Activated CD4-positive, alpha-beta memory T cell treated with anti-CD3 and anti-CD28 coated beads, Interleukin-2, amount 10 ng/mL, durations not matched to agents 7 days and 5 days (primary cell): Measurements from ENCODE around the gene WDR38. TPM values are rescaled to one million over a fixed set of nuclear protein-coding genes. Genes with fewer than 3 reads are reported as not detected.

Experiments
- CTCF ChIA-PET: fragments of 350-600 bp; sonication (Branson Sonifier 250); formaldehyde crosslinking; loops from one replicate; lab custom pipeline; 2021; ENCODE audit warnings: antibody characterized with exemption, inconsistent platforms; lab: Charles Lee
- POLR2A ChIA-PET: fragments of 350-600 bp; sonication (Branson Sonifier 250); formaldehyde crosslinking; loops from one replicate; lab custom pipeline; 2021; ENCODE audit warnings: antibody characterized with exemption; lab: Charles Lee
- DNase-seq: peaks from one replicate; pipeline ENCODE4 v3.0.0-alpha.2; 2020
- H3K27ac Mint-ChIP-seq: one replicate; pipeline ENCODE4 v1.8.0; 2021; ENCODE audit warnings: mild to moderate bottlenecking, mixed read lengths
- H3K27me3 Mint-ChIP-seq: one replicate; pipeline ENCODE4 v1.8.0; 2021; ENCODE audit warnings: mixed read lengths
- H3K36me3 Mint-ChIP-seq: one replicate; pipeline ENCODE4 v1.8.0; 2021; ENCODE audit warnings: low read depth, mixed read lengths
- H3K4me1 Mint-ChIP-seq: one replicate; pipeline ENCODE4 v1.8.0; 2021; ENCODE audit warnings: mixed read lengths
- H3K4me3 Mint-ChIP-seq: one replicate; pipeline ENCODE4 v1.8.0; 2021; ENCODE audit warnings: mild to moderate bottlenecking, mixed read lengths
- H3K9me3 Mint-ChIP-seq: one replicate; pipeline ENCODE4 v1.8.0; 2021; ENCODE audit warnings: mixed read lengths
- total RNA-seq, 2 experiments: library from RNA; stranded (reverse); gene quantifications; one replicate each; pipeline ENCODE4 v1.2.3, GENCODE V29; 2021

WDR38 gene
- total RNA-seq, 2 experiments from 2014 or later, result not detected

- H3K36me3 Mint-ChIP-seq, result peaks cover 53% of the 10 kb centered on the region
- H3K9me3 Mint-ChIP-seq, result no peaks in the 10 kb centered on the region
- ChIA-PET POLR2A (interaction anchor here (0.9 to 7.5 kb wide), 4 partner anchors 9 to 24 kb away, joined by 3 to 53 read pairs (median 7); no protein-coding TSS in a partner anchor), CTCF (interaction anchor here (1.3 to 1.4 kb wide), 2 partner anchors 26 to 265 kb away, joined by 3 read pairs; partner anchors contain the start of gene WDR38)
- no peak for DNase-seq
- no peak overlapping the region for H3K4me3 Mint-ChIP-seq
- no peaks in the 10 kb centered on the region for H3K27me3 Mint-ChIP-seq
- H3K27ac Mint-ChIP-seq, result no peak overlapping the region
- peaks cover 9% of the 10 kb centered on the region for H3K4me1 Mint-ChIP-seq
Measured at GRCh38 chr9:124879226-124879625, 26.0 kb downstream of the WDR38 start.

GRCh38 chr9:124880501-124880900 lies 27.2 kb downstream of the WDR38 start:
- no peak for DNase-seq
- Mint-ChIP-seq H3K27ac (no peak overlapping the region), H3K4me3 (no peak overlapping the region), H3K4me1 (peaks cover 3% of the 10 kb centered on the region), H3K9me3 (no peaks in the 10 kb centered on the region), H3K27me3 (no peaks in the 10 kb centered on the region), H3K36me3 (peaks cover 50% of the 10 kb centered on the region)
- ChIA-PET POLR2A (interaction anchor here (0.6 to 7.5 kb wide), 4 partner anchors 10 to 452 kb away, joined by 3 to 53 read pairs (median 8); no protein-coding TSS in a partner anchor), CTCF (interaction anchor here (1.4 kb wide), 1 partner anchor 263 kb away, joined by 3 read pairs; no protein-coding TSS in a partner anchor)

GRCh38 chr9:124881138-124881743 lies 28.0 kb downstream of the WDR38 start:
- no peak overlapping the region for H3K27ac Mint-ChIP-seq
- POLR2A ChIA-PET, result interaction anchor here (1.8 to 7.5 kb wide), 3 partner anchors 11 to 20 kb away, joined by 6 to 53 read pairs (median 9); no protein-coding TSS in a partner anchor

GRCh38 chr9:124882231-124882630 lies 29.0 kb downstream of the WDR38 start:
- no peak overlapping the region for H3K4me3 Mint-ChIP-seq
- DNase-seq, result no peak
- H3K4me1 Mint-ChIP-seq, result no peaks in the 10 kb centered on the region
- no peaks in the 10 kb centered on the region for H3K9me3 Mint-ChIP-seq
- H3K36me3 Mint-ChIP-seq, result peaks cover 47% of the 10 kb centered on the region
- POLR2A ChIA-PET, result interaction anchor here (1.8 to 7.5 kb wide), 3 partner anchors 11 to 21 kb away, joined by 6 to 53 read pairs (median 9); no protein-coding TSS in a partner anchor
- CTCF ChIA-PET, result no interaction called here
- no peaks in the 10 kb centered on the region for H3K27me3 Mint-ChIP-seq
- H3K27ac Mint-ChIP-seq, result no peak overlapping the region

More at GRCh38 chr9:124881138-124881743, 28.0 kb downstream of the WDR38 start:
- DNase-seq, result no peak
- peaks cover 3% of the 10 kb centered on the region for H3K4me1 Mint-ChIP-seq
- H3K36me3 Mint-ChIP-seq, result peaks cover 50% of the 10 kb centered on the region
- no peak overlapping the region for H3K4me3 Mint-ChIP-seq
- CTCF ChIA-PET, result no interaction called here
- H3K9me3 Mint-ChIP-seq, result no peaks in the 10 kb centered on the region
- H3K27me3 Mint-ChIP-seq, result no peaks in the 10 kb centered on the region

GRCh38 chr9:124884376-124884775 lies 31.1 kb downstream of the WDR38 start:
- CTCF ChIA-PET, result interaction anchor here (1.5 kb wide), 1 partner anchor 31 kb away, joined by 4 read pairs; the partner anchor contains the start of gene WDR38
- POLR2A ChIA-PET, result interaction anchor here (1.4 to 7.5 kb wide), 2 partner anchors 14 to 23 kb away, joined by 3 to 53 read pairs; partner anchors contain the start of gene RPL35
- no peaks in the 10 kb centered on the region for H3K4me1 Mint-ChIP-seq
- H3K4me3 Mint-ChIP-seq, result no peak overlapping the region
- peaks cover 35% of the 10 kb centered on the region for H3K36me3 Mint-ChIP-seq
- no peaks in the 10 kb centered on the region for H3K9me3 Mint-ChIP-seq
- no peak for DNase-seq
- H3K27me3 Mint-ChIP-seq, result no peaks in the 10 kb centered on the region
- no peak overlapping the region for H3K27ac Mint-ChIP-seq

GRCh38 chr9:124885551-124885950 lies 32.3 kb downstream of the WDR38 start:
- Mint-ChIP-seq H3K4me1 (no peaks in the 10 kb centered on the region), H3K9me3 (no peaks in the 10 kb centered on the region), H3K4me3 (no peak overlapping the region), H3K27me3 (no peaks in the 10 kb centered on the region), H3K36me3 (peaks cover 40% of the 10 kb centered on the region), H3K27ac (no peak overlapping the region)
- POLR2A ChIA-PET, result interaction anchor here (0.6 kb wide), 1 partner anchor 159 kb away, joined by 3 read pairs; no protein-coding TSS in a partner anchor
- no peak for DNase-seq
- CTCF ChIA-PET, result interaction anchor here (1.5 kb wide), 1 partner anchor 33 kb away, joined by 4 read pairs; the partner anchor contains the start of gene WDR38

DNA sequence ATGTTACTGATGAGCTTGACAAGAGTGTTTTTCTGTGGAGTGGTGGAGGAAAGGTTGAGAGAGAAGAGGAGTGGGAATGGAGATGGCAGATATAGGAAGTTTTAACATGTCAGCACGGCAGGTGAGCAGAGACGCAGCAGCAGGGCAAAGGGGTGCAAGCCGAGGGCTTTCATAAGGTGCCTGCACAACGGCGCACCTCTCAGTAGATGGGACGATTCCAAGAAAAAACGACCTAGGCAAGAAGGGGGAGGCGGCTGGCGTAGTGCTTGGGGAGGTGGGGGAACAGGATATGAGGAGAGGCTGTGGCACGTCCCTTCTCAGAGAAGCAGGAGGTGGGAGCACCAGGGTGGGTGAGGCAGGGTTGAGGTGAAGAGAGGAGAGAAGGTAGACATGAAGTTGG lies 33.2 kb downstream of the WDR38 start:
- Mint-ChIP-seq H3K9me3 (no peaks in the 10 kb centered on the region), H3K27ac (peak overlapping the region; percentile 3), H3K36me3 (peaks cover 46% of the 10 kb centered on the region), H3K4me1 (no peaks in the 10 kb centered on the region), H3K27me3 (no peaks in the 10 kb centered on the region), H3K4me3 (no peak overlapping the region)
- DNase-seq, result no peak
- CTCF ChIA-PET, result no interaction called here
- POLR2A ChIA-PET, result no interaction called here

DNA sequence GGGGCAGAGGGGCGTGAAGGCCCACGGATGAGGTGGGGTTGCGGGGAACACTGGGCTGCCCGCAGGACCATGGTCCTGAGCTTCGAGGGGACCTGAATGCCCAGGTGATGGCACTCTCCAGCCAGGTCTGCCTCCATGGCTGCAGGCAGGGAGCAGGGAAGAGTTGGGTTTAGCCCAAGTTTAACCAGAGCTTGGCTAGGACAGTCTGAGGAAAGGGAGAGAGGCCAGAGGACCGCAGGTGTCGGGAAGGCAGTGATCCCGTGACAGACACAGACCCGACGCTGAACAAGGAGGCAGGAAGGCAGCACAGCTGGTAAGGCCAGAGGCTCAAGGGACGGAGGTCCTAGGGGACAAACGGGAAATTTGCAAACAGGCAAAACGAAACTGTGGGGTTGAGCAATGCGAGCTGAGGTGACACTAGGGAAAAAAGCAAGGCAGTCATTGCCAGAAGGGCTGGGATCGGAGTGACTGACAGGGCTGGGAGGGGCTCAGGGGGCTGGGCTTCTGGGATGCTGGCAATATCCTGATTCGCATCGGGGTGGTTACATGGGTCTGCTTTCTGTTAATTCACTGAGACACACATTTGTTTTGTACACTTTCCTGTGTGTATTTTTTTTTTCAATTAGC lies 33.7 kb downstream of the WDR38 start:
- H3K36me3 Mint-ChIP-seq, result peaks cover 43% of the 10 kb centered on the region
- no peak overlapping the region for H3K27ac Mint-ChIP-seq
- H3K27me3 Mint-ChIP-seq, result no peaks in the 10 kb centered on the region
- CTCF ChIA-PET, result no interaction called here
- no peaks in the 10 kb centered on the region for H3K9me3 Mint-ChIP-seq
- no peaks in the 10 kb centered on the region for H3K4me1 Mint-ChIP-seq
- POLR2A ChIA-PET, result no interaction called here
- DNase-seq, result no peak
- H3K4me3 Mint-ChIP-seq, result no peak overlapping the region

DNA sequence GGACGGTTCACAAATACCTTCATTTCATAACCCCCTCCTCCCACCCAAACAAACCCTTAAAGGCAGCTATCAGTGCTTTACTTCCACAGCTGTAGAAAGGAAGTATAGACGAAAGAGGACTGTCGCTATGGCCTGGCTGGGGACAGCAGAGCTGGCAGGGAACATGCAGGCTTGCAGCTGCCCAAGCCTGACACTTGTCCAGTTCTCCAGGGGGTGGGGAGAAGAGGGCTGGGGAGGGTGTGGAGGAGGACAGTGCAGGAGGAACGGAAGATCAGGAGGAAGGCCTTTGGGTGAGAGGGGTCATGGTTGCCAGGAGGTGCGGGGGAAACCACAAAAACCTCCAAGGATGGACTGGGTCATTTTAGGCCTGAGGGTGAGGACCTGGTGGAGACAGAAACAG lies 34.6 kb downstream of the WDR38 start:
- no peaks in the 10 kb centered on the region for H3K9me3 Mint-ChIP-seq
- ChIA-PET POLR2A (no interaction called here), CTCF (interaction anchor here (1.2 kb wide), 1 partner anchor 48 kb away, joined by 3 read pairs; no protein-coding TSS in a partner anchor)
- H3K27me3 Mint-ChIP-seq, result no peaks in the 10 kb centered on the region
- no peak for DNase-seq
- no peak overlapping the region for H3K4me3 Mint-ChIP-seq
- peaks cover 46% of the 10 kb centered on the region for H3K36me3 Mint-ChIP-seq
- H3K27ac Mint-ChIP-seq, result no peak overlapping the region
- no peaks in the 10 kb centered on the region for H3K4me1 Mint-ChIP-seq

DNA sequence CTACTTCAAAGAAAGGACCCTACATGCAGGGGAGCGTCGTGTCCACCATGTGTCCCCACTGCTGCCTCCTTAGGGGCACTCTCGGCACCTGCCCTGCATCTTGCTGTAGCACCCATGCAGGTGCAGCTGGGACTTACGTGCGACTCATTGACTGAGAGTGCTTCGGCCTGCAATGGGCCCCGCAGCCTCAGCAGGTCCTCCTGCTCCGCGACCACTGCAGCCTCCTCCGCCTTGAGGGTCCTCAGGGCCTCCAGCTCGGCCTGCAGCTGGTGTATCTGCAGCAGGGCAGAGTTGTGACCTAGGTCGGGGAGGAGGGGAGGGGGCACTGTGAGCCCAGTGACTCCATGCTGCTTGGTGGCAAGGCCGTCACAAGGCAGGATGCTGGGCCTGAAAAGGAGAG lies 35.7 kb downstream of the WDR38 start:
- Mint-ChIP-seq H3K27me3 (no peaks in the 10 kb centered on the region), H3K4me3 (no peak overlapping the region), H3K4me1 (no peaks in the 10 kb centered on the region), H3K9me3 (no peaks in the 10 kb centered on the region), H3K27ac (no peak overlapping the region), H3K36me3 (peaks cover 51% of the 10 kb centered on the region)
- DNase-seq, result no peak
- CTCF ChIA-PET, result interaction anchor here (3.1 kb wide), 1 partner anchor 36 kb away, joined by 10 read pairs; the partner anchor contains the start of gene WDR38
- POLR2A ChIA-PET, result no interaction called here

DNA sequence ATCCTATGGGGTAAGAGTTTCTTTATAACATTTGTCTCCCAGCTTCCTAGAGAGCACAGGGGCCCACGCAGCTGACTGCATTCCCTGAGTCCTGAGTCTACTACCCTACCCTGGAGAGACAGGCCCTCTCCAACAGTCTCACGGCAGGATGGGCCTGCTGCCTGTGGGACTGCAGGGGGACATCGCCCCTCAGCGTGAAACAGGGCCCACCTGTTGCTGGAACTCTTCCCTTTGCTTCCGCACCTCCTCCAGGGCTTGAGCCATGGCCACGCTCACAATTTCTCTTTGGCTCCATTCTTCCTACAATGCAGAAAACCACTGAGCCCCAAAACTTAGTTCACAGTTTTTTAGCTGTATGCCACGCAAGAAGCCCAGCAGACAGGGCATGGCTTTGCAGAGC lies 36.9 kb downstream of the WDR38 start:
- H3K27ac Mint-ChIP-seq, result no peak overlapping the region
- DNase-seq, result no peak
- H3K4me3 Mint-ChIP-seq, result no peak overlapping the region
- H3K4me1 Mint-ChIP-seq, result peaks cover 1% of the 10 kb centered on the region
- peaks cover 55% of the 10 kb centered on the region for H3K36me3 Mint-ChIP-seq
- no peaks in the 10 kb centered on the region for H3K27me3 Mint-ChIP-seq
- ChIA-PET POLR2A (no interaction called here), CTCF (interaction anchor here (3.1 kb wide), 1 partner anchor 37 kb away, joined by 10 read pairs; the partner anchor contains the start of gene WDR38)
- H3K9me3 Mint-ChIP-seq, result no peaks in the 10 kb centered on the region

DNA sequence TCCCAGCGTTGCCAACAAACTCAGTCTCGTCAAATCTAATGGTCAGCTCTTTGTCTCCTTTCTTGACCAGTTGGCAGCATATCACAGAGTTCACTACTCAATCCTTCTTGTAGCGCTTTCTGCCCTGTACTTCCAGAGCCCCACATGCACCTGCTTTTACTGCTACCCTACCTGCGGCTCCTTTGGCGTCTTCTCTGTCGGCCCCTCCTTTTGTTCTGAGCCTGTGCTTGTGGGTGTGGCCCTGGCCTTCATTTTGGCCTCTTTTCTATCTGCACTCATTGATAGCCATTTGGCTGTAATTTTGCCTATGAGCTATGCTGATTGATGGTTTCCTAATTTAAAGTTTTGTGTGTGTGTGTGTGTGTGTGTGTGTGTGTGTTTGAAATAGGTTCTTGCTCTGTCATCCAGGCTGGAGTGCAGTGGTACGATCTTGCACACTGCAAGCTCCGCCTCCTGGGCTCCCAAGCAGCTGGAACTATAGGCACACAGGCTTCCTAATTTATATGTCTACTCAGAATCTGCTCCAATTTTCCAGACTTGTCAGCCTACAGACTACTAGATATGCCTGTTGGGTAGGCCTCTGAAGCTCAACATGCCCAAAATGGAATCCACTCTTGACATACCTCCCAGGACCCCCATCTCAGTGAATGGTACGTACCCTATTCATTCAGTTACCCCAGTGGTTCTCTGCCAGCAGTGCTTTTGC lies 40.9 kb downstream of the WDR38 start:
- H3K4me3 Mint-ChIP-seq, result no peak overlapping the region
- CTCF ChIA-PET, result interaction anchor here (0.9 to 2.1 kb wide), 5 partner anchors 16 to 125 kb away, joined by 3 to 15 read pairs (median 3); partner anchors contain the start of genes ARPC5L, RPL35 and WDR38
- POLR2A ChIA-PET, result interaction anchor here (0.8 to 2.3 kb wide), 5 partner anchors 13 to 38 kb away, joined by 3 to 6 read pairs (median 3); no protein-coding TSS in a partner anchor
- H3K36me3 Mint-ChIP-seq, result peaks cover 54% of the 10 kb centered on the region
- no peaks in the 10 kb centered on the region for H3K27me3 Mint-ChIP-seq
- H3K9me3 Mint-ChIP-seq, result no peaks in the 10 kb centered on the region
- no peak overlapping the region for H3K27ac Mint-ChIP-seq
- peaks cover 1% of the 10 kb centered on the region for H3K4me1 Mint-ChIP-seq
- no peak for DNase-seq
